Adipose tissue (tissue), 3 donors: ENCODE measurements around the gene SARS1. TPM values are rescaled to one million over a fixed set of nuclear protein-coding genes. Genes with fewer than 3 reads are reported as not detected.

Source experiments
- H3K27ac ChIP-seq: one replicate; pipeline ENCODE4 v1.5.1; 2013; ENCODE audit warnings: low read depth, low read length
- WGBS, 3 donors: extraction: QIAGEN DNeasy Blood & Tissue Kit; methylation state at CpG; one replicate each; pipeline ENCODE4 v1.1.7; 2013; 5-methylcytosine and 5-hydroxymethylcytosine counted together
- polyA plus RNA-seq, 3 donors: library from polyadenylated mRNA; stranded (reverse); fragments of 200-250 nt; gene quantifications; one replicate each; pipeline ENCODE4 v1.2.3, GENCODE V29; 2013
- donor health status: healthy with polysubstance abuse.
- donor health status: Bipolar disorder and iron deficiency.
- donor health status: healthy.

SARS1 gene
- polyA plus RNA-seq, 3 donors: 84.3 to 132 (median 116) TPM

DNA sequence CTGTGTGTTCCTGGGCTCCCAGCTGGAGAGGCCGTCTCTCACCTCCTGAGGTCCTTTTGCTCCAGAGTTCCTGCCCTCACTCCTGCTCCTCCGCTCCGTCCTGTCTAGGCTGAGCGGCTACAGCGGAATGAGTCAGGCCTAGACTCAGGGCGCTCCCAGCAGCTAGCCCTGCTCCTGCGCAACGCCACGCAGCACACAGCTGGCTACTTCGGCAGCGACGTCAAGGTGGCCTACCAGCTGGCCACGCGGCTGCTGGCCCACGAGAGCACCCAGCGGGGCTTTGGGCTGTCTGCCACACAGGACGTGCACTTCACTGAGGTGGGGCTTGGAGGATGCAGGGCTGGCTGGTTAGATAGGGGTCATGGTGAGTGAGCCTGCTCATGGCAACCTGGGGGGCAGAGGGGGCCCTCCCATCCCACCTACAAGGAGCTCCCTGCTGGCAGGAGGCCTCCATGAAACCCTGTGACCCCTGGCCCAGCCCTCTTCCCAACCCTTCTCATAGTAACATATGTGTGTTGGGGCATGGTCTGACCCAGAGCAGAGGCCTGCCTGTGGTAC lies 54.1 kb downstream of the SARS1 start:
- H3K27ac ChIP-seq: no peak overlapping the region
- 87 to 93% (median 91%) methylated on average over 17 of the region's 17 CpGs for WGBS, 3 donors

DNA sequence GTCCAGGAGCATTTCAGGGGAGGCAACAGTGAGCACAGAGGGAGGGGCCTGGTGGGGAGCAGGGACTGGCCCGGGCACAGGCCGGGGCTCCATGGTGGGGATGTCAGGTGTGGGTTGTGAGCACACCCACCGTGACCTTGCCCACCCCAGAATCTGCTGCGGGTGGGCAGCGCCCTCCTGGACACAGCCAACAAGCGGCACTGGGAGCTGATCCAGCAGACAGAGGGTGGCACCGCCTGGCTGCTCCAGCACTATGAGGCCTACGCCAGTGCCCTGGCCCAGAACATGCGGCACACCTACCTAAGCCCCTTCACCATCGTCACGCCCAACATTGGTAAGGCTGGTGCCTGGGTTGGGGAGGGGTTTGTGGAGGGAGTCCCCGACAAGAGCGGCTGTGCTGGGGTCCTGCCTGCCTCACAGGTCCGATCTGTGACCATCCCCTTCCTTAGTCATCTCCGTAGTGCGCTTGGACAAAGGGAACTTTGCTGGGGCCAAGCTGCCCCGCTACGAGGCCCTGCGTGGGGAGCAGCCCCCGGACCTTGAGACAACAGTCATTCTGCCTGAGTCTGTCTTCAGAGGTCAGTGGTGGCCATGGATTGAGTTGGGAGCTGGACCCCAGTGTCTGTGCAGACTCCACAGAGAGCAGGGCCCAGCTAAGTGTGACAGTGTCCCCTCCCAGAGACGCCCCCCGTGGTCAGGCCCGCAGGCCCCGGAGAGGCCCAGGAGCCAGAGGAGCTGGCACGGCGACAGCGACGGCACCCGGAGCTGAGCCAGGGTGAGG lies 54.9 kb downstream of the SARS1 start:
- 91 to 95% (median 93%) methylated on average over 29 of the region's 29 CpGs for WGBS, 3 donors
- H3K27ac ChIP-seq: no peak overlapping the region

DNA sequence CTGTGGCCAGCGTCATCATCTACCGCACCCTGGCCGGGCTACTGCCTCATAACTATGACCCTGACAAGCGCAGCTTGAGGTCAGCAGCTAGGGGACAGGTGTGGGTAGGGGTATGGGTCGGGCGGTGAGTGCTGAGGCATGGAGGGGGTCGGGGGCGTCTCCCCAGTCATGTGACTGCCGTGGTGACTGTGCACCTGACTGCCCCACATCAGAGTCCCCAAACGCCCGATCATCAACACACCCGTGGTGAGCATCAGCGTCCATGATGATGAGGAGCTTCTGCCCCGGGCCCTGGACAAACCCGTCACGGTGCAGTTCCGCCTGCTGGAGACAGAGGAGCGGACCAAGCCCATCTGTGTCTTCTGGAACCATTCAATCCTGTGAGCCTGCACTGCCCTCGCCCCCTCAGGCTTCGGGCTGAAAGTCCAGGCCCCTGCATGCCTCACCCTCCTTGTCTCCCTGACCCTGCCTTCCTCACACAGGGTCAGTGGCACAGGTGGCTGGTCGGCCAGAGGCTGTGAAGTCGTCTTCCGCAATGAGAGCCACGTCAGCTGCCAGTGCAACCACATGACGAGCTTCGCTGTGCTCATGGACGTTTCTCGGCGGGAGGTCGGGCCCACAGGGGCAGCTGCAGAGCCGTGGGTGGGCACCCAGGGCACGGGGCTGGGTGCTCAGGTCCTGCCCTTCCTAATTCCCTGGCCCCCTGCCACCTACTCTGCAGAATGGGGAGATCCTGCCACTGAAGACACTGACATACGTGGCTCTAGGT lies 55.7 kb downstream of the SARS1 start:
- 92% methylated on average over 33 of the region's 33 CpGs for WGBS, 3 donors

DNA sequence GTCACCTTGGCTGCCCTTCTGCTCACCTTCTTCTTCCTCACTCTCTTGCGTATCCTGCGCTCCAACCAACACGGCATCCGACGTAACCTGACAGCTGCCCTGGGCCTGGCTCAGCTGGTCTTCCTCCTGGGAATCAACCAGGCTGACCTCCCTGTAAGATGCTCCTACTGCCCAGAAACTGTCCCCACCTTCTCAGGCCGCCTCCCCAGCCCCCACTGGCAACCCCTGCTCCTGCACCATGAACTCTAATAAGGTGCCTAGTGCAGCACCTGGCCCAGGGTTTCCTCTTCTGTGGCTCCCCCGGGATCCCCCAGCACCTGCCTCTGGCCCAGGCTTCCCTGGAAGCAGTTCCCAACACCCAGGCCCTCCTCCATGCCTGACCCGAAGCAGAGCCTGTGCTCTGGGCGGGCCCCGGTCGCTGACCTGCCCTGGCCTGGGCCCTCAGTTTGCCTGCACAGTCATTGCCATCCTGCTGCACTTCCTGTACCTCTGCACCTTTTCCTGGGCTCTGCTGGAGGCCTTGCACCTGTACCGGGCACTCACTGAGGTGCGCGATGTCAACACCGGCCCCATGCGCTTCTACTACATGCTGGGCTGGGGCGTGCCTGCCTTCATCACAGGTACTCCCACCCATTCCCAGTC lies 56.4 kb downstream of the SARS1 start:
- H3K27ac ChIP-seq: no peak overlapping the region
- WGBS, 3 donors: 90 to 95% (median 94%) methylated on average over 17 of the region's 17 CpGs

More for the DNA sequence above, 55.7 kb downstream of the SARS1 start:
- no peak overlapping the region for H3K27ac ChIP-seq

DNA sequence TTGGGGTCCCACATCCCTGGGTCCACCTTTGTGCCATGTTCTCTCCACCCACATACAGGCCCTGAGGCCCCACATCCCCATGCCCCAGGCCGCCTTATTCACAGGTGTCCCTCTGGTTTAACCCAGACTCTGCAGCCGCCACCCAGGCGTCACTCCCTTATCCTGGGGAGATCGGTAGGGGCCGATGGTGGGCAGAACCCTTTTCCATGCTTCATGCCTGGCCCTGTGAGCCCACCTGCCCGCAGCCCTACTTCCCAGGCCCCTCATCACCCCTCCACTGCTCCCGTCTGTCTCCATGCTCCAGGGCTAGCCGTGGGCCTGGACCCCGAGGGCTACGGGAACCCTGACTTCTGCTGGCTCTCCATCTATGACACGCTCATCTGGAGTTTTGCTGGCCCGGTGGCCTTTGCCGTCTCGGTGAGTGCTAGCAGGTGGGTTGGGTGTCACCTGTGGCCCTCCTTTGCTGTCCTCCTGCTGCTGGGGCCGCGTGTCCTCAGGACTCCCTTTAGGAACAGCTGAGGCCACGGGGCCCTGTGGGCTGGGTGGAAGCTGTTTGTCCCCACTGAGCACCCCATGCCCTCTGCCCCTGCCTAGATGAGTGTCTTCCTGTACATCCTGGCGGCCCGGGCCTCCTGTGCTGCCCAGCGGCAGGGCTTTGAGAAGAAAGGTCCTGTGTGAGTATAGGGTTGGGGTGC lies 57.1 kb downstream of the SARS1 start:
- H3K27ac ChIP-seq: no peak overlapping the region
- 91 to 94% (median 92%) methylated on average over 18 to 20 of the region's 20 CpGs for WGBS, 3 donors

DNA sequence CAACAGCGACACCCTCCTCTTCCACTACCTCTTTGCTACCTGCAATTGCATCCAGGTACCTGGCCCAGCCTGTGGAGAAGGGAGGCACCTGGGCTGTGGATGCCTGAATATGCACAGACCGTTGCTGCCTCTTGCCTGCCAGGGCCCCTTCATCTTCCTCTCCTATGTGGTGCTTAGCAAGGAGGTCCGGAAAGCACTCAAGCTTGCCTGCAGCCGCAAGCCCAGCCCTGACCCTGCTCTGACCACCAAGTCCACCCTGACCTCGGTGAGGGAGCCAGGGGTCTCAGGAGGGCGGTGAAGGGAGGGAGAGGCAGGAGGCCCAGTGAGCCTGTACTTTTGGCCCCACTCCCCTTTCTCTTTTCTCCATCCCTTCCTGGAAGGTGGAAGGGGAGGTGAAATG lies 57.7 kb downstream of the SARS1 start:
- 84 to 89% (median 86%) methylated on average over 6 of the region's 6 CpGs for WGBS, 3 donors

DNA sequence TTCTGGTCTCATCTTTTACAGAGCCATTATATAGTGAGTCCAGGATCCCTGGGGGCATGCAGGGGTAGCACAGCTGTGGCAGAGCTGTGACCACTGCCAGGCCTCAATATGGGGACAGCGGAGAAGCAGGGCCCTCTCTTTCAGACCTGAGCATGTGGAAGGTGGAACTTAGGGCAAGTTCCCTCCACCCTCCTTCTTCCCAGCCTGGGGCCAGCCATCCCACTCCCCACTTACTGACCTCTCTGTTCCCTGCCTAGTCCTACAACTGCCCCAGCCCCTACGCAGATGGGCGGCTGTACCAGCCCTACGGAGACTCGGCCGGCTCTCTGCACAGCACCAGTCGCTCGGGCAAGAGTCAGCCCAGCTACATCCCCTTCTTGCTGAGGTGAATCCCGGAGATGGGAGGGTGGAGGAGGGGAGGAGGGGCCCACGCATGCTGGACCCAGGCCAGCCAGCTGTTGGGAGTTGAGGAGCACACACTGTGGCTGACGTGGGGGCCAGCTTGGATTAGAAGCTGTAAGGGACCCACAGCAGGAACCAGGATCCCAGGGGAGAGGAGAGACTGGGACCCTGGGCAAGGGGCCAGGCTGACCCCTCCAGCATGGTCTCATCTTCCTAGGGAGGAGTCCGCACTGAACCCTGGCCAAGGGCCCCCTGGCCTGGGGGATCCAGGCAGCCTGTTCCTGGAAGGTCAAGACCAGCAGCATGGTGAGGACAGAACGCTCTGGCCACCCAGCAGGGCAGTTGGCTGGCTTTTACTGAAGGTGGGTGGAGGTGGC lies 58.5 kb downstream of the SARS1 start:
- no peak overlapping the region for H3K27ac ChIP-seq
- 78 to 88% (median 80%) methylated on average over 12 to 13 of the region's 13 CpGs for WGBS, 3 donors

More for the DNA sequence above, 57.7 kb downstream of the SARS1 start:
- H3K27ac ChIP-seq: no peak overlapping the region

DNA sequence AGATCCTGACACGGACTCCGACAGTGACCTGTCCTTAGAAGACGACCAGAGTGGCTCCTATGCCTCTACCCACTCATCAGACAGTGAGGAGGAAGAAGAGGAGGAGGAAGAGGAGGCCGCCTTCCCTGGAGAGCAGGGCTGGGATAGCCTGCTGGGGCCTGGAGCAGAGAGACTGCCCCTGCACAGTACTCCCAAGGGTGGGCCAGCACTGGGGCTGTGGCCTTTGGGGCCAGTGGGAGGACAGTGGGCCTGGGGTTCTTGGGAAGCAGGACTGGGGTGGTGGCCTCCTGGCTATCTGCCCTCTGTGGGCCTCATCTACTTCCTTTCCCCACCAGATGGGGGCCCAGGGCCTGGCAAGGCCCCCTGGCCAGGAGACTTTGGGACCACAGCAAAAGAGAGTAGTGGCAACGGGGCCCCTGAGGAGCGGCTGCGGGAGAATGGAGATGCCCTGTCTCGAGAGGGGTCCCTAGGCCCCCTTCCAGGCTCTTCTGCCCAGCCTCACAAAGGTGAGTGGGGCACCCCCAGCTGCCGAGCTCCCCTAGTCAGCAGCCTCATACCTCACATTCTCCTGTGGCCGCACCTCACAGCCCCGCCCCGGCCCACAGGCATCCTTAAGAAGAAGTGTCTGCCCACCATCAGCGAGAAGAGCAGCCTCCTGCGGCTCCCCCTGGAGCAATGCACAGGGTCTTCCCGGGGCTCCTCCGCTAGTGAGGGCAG lies 59.3 kb downstream of the SARS1 start:
- H3K27ac ChIP-seq: no peak overlapping the region
- WGBS, 3 donors: 84 to 90% (median 87%) methylated on average over 13 to 16 of the region's 16 CpGs

DNA sequence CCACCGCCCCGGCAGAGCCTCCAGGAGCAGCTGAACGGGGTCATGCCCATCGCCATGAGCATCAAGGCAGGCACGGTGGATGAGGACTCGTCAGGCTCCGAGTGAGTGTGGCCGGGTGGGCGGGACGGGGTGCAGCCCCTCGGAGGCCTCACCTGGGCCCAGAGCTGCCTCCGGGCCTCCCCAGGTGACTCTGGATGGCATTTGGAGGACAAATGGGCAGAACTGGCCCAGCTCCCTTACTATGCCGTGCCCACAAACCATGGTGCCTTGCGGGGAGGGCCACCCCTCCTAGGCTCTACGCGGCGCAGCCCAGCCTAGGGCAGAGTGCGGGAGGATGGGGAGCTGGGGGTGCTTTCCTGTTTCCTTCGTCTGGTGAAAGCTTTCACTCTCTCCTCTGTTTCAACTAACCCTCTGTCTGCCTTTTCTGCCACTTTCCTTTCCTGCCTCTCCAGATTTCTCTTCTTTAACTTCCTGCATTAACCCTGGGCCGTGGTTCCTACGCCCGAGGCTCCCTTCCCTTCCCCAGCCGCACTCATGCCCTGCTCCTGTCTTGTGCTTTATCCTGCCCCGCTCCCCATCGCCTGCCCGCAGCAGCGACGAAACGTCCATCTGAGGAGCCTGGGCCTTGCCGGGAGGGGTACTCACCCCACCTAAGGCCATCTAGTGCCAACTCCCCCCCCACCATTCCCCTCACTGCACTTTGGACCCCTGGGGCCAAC lies 60.0 kb downstream of the SARS1 start:
- H3K27ac ChIP-seq: no peak overlapping the region
- WGBS, 3 donors: 71 to 82% (median 74%) methylated on average over 26 to 30 of the region's 30 CpGs

DNA sequence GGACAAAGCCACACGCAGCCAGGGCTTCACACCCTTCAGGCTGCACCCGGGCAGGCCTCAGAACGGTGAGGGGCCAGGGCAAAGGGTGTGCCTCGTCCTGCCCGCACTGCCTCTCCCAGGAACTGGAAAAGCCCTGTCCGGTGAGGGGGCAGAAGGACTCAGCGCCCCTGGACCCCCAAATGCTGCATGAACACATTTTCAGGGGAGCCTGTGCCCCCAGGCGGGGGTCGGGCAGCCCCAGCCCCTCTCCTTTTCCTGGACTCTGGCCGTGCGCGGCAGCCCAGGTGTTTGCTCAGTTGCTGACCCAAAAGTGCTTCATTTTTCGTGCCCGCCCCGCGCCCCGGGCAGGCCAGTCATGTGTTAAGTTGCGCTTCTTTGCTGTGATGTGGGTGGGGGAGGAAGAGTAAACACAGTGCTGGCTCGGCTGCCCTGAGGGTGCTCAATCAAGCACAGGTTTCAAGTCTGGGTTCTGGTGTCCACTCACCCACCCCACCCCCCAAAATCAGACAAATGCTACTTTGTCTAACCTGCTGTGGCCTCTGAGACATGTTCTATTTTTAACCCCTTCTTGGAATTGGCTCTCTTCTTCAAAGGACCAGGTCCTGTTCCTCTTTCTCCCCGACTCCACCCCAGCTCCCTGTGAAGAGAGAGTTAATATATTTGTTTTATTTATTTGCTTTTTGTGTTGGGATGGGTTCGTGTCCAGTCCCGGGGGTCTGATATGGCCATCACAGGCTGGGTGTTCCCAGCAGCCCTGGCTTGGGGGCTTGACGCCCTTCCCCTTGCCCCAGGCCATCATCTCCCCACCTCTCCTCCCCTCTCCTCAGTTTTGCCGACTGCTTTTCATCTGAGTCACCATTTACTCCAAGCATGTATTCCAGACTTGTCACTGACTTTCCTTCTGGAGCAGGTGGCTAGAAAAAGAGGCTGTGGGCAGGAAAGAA lies 61.1 kb downstream of the SARS1 start:
- 28 to 68% (median 49%) methylated on average over 22 to 24 of the region's 24 CpGs for WGBS, 3 donors
- no peak overlapping the region for H3K27ac ChIP-seq

DNA sequence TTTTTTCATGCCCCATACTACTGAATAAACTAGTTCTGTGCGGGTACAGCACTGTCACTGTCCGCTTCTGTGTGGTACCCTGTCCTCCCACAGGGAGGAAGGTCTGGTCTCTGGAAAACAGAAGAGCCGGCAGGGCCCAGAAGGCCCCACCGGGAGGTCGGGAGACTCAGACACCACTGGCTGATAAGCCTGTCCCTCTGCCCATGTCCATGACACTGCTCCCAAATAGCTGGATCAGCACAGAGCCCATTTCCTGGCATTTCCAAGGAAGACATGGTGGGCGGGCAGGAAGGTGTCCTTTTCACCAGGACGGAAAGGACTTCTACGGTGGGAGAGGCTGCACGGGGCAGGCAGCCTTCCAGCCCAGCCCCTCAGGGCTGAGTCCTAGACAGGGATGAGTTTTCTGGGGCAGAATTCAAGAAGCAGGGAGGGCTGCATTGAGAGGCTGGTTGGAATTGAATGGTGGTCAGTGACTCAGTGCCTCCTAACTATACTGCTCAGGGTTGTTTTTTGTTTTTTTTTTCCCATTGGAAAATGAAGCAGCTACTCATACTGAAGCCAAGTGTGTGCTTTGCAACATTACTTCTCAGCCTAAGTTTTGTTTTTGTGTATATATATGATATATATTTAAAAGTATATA lies 62.1 kb downstream of the SARS1 start:
- 55 to 68% (median 63%) methylated on average over 9 of the region's 9 CpGs for WGBS, 3 donors
- no peak overlapping the region for H3K27ac ChIP-seq

DNA sequence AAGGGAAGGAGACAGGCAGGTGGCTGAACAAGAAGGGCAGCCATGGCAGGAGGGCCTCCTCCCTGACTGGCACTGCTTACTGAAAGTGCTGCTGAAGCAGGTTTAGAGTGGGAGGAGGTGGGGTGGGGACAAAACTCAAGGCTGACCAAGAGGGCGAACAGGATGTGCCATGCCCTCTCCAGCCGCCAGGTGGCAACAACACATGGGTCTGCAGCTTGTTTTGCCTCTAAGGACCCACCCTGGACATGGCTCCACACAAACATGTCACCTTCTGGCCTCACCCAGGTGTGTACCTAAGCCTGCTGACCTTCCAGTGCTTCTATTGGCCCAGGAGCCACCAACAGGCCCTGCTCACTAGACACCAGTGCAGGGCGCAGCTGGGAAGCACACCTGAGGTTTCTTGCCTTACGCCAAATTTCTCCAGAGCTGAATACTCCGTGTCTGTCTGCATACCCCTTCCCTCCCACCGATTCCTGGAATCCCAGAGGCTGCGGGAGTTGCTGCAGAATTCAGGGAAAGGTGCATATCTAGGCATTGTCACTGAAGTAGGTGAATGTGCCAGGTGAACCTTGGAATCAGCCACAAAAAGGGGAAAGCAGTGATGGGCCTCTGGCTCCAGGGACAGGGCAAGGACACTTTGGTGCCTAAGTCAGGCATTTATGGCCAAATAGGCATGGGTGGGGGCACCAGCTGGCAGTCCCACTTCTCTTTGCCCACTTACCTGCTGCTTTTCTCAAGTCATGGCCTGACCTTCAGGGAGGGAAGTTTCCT lies 63.9 kb downstream of the SARS1 start:
- no peak overlapping the region for H3K27ac ChIP-seq
- WGBS, 3 donors: 51 to 73% (median 71%) methylated on average over 7 of the region's 7 CpGs

DNA sequence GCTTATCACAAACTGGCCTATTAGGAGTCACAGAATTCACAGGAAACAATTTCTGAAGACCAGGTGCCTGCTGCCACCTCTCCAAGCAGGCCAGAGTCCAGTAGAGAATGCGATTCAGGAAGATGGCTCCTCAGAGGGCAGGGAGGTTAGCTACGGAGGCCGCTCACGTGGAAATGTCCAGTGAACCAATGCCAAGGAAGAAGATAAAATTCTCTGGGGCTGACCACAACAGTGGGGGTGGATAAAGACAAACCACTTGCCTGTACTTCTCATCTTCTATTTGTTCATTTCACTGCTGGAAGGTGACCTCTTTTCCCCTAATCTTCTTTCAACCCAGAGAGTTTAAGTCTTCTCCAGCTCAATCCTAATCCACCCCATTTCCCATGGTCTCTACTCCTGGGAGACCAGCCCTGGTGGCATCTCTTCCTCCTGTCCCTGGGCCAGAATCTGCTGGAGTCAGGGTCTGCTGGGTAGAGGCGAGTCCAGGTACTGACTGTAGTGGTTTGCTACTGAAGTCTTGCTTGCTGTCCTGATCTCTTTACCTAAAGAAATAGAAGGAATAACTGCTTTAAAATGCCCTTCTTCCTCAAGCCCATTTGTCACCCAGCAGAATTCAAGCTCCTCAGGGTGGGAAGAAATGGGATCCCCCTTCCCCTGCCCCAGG lies 66.0 kb downstream of the SARS1 start:
- H3K27ac ChIP-seq: no peak overlapping the region
- WGBS, 3 donors: 82 to 86% (median 86%) methylated on average over 5 of the region's 5 CpGs

DNA sequence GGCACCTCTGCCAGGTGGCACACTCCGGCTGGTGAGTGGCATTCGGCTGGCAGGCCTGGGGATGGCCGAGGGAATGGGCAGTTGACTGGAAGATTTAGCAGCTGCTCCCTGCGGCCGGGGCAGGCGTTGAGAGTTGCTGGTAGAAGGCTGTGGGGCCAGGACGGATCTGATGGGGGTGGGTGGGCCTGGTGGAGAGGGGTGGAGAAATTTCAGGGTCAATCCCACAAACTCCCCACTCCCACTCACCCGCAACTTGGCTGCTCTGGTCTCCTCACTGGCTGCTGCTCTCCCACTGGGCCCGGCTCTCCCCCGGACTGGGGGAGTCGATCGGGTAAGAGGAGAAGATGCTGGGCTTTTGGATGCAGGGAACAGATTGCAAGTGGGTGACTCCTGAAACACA lies 67.1 kb downstream of the SARS1 start:
- WGBS, 3 donors: 80 to 92% (median 89%) methylated on average over 12 of the region's 12 CpGs
- no peak overlapping the region for H3K27ac ChIP-seq
